PC-9 (cell line): ENCODE results near the gene OR13C2. TPM values are rescaled to one million over a fixed set of nuclear protein-coding genes. Genes with fewer than 3 reads are reported as not detected.
"Not testable (repeated sequence)": the region's sequence is repeated elsewhere in the genome, so short reads cannot be mapped to it uniquely, and the experiment has no call there.

Experiments
- Bru-seq: library from RNA; stranded (reverse); fragments of 400-500 nt; gene quantifications from one replicate; lab custom pipeline; 2021; lab: Mats Ljungman, UMichigan
- BruChase-seq, 2 experiments: library from RNA; stranded (reverse); fragments of 400-500 nt; gene quantifications; one replicate each; lab custom pipeline; 2021; lab: Mats Ljungman, UMichigan
- BruUV-seq: library from RNA; stranded (reverse); fragments of 400-500 nt; replicated peaks from 2 replicates; lab custom pipeline; 2021; lab: Mats Ljungman, UMichigan
- CTCF ChIA-PET: fragments of 300-600 bp; sonication (Branson Sonifier 250); formaldehyde crosslinking; loops from one replicate; lab custom pipeline; 2022; ENCODE audit warnings: antibody characterized with exemption; lab: Charles Lee
- POLR2A ChIA-PET: fragments of 300-600 bp; sonication (Branson Sonifier 250); formaldehyde crosslinking; loops from one replicate; lab custom pipeline; 2022; ENCODE audit warnings: antibody characterized with exemption; ENCODE audit not compliant: unreplicated experiment; lab: Charles Lee
- DNase-seq, 2 experiments: peaks; one replicate each; pipeline versions ENCODE4 v3.0.0 to v3.0.0-alpha.2; 2015 to 2022; ENCODE audit warnings: mixed read lengths in 1 of 2
- H2AFZ ChIP-seq: fragments of 200-600 bp; sonication (generic); 2 replicates; pipeline ENCODE4 v1.8.1; 2017; ENCODE audit warnings: antibody characterized with exemption
- H3F3A ChIP-seq: fragments of 200-600 bp; sonication (generic); 2 replicates; pipeline ENCODE4 v1.8.1; 2017; ENCODE audit warnings: antibody characterized with exemption, mild to moderate bottlenecking, low read depth; ENCODE audit not compliant: insufficient read depth
- H3K27ac ChIP-seq: fragments of 200-600 bp; sonication (generic); 2 replicates; pipeline ENCODE4 v1.6.1; 2016; ENCODE audit warnings: mixed run types
- H3K27me3 ChIP-seq: fragments of 200-600 bp; sonication (generic); 2 replicates; pipeline ENCODE4 v1.6.1; 2016; ENCODE audit warnings: low read depth, mixed run types; ENCODE audit not compliant: insufficient read depth
- H3K36me3 ChIP-seq: fragments of 200-600 bp; sonication (generic); 2 replicates; pipeline ENCODE4 v1.6.1; 2016; ENCODE audit warnings: low read depth, mixed run types
- H3K4me1 ChIP-seq: fragments of 200-600 bp; sonication (generic); replicated peaks from 2 replicates; pipeline ENCODE4 v1.6.1; 2016; ENCODE audit warnings: mixed run types; ENCODE audit not compliant: insufficient read depth
- H3K4me2 ChIP-seq: fragments of 200-600 bp; sonication (generic); 2 replicates; pipeline ENCODE4 v1.6.1; 2017; ENCODE audit warnings: mixed run types
- H3K4me3 ChIP-seq: fragments of 200-600 bp; sonication (generic); 2 replicates; pipeline ENCODE4 v1.6.1; 2016; ENCODE audit warnings: mixed run types
- H3K79me2 ChIP-seq: fragments of 200-600 bp; sonication (generic); 2 replicates; pipeline ENCODE4 v1.6.1; 2017; ENCODE audit warnings: low read depth, mixed run types
- H3K9me2 ChIP-seq: fragments of 200-600 bp; sonication (generic); 2 replicates; pipeline ENCODE4 v1.8.1; 2017; ENCODE audit warnings: mild to moderate bottlenecking; ENCODE audit not compliant: insufficient read depth
- H3K9me3 ChIP-seq: fragments of 200-600 bp; sonication (generic); 2 replicates; pipeline ENCODE4 v1.8.1; 2016; ENCODE audit warnings: low read depth; ENCODE audit not compliant: insufficient read depth
- H4K20me1 ChIP-seq: fragments of 200-600 bp; sonication (generic); 2 replicates; pipeline ENCODE4 v1.8.1; 2017; ENCODE audit not compliant: insufficient read depth
- CTCF ChIP-seq: fragments of 200-600 bp; sonication (generic); conservative IDR thresholded peaks from 2 replicates; pipeline ENCODE4 v1.6.1; 2017; ENCODE audit warnings: mixed run types, antibody characterized with exemption, mild to moderate bottlenecking, moderate library complexity
- EZH2 ChIP-seq: fragments of 200-600 bp; sonication (generic); IDR thresholded peaks from 2 replicates; pipeline ENCODE4 v1.8.0; 2017; ENCODE audit warnings: antibody characterized with exemption, low read depth
- intact Hi-C: fragments of 100-400 bp; cut with micrococcal nuclease; formaldehyde crosslinking; loops from one replicate; pipeline ENCODE4 v1.10.0; 2022; ENCODE audit not compliant: unreplicated experiment
- long read RNA-seq: library from polyadenylated mRNA; stranded (forward); transcript quantifications from one replicate; pipeline ENCODE4 v2.0.0, GENCODE V29; 2022
- total RNA-seq: library from RNA; stranded (reverse); gene quantifications from 2 replicates; pipeline ENCODE4 v1.2.3, GENCODE V29; 2021

Gene OR13C2
- total RNA-seq (not detected in 2 replicates), Bru-seq, nascent RNA (not detected), BruChase-seq, experiment 1, labeled RNA remaining after a 2-hour chase (not detected), BruChase-seq, experiment 2, labeled RNA remaining after a 6-hour chase (not detected)
- long read RNA-seq: 0 reads

DNA sequence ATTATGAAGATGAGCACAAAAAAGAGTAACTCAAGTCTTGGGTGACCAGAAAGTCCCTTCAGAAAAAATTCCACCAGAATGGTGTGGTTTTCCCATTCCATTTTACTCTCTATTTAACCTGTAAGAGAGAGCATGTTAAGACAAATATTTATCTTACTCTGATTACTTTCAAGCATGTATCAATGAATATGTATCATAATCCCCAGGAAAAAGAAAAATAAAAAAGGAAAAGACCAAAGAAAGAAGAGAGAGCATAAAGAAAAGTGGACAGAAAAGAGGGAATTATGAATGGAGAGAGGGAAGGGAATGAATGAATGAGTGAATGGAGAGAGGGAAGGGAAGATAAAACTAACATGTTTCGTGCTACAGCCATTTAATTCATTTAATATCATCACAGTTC lies at the start of gene OR13C2:
OR13C2 (minus strand) TSS at position 101 of the 400 bp plus-strand sequence; CDS start at position 101, 0 bp downstream.
- H3K4me1 ChIP-seq, H3K4me2 ChIP-seq, H3F3A ChIP-seq, H3K36me3 ChIP-seq, H3K9me2 ChIP-seq, POLR2A ChIA-PET, H4K20me1 ChIP-seq, CTCF ChIA-PET, BruUV-seq, H3K9me3 ChIP-seq, H3K27ac ChIP-seq, DNase-seq, H3K27me3 ChIP-seq, H3K4me3 ChIP-seq, H2AFZ ChIP-seq, intact Hi-C loops, H3K79me2 ChIP-seq: not testable (repeated sequence)

DNA sequence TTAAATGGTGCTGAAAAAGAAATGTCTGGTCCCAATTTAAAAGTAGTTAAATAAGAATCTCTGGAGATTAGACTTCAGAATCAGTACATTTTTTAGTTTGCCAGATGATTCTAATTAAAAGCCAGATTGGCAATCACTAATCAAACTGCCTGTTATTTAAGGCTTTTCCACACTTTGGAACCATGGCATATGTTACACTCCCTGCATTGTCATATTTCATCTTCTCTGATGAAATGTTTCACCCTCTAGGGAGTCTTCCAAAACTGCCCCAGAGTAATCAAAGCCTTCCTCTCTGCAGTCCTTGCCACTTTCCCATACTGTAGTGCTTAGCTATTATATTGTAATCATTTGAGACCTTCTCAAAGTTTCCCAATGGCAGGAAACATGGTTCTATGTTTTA lies 30.0 kb upstream of the OR13C2 start:
- Histone ChIP-seq H3F3A (no peaks in the 10 kb centered on the region), H2AFZ (no peak overlapping the region), H3K9me2 (no peaks in the 10 kb centered on the region), H3K36me3 (no peaks in the 10 kb centered on the region), H4K20me1 (no peaks in the 10 kb centered on the region), H3K27me3 (no peaks in the 10 kb centered on the region), H3K9me3 (no peaks in the 10 kb centered on the region), H3K27ac (no peak overlapping the region), H3K4me1 (no peaks in the 10 kb centered on the region), H3K4me3 (no peak overlapping the region), H3K79me2 (no peaks in the 10 kb centered on the region), H3K4me2 (no peak overlapping the region)
- intact Hi-C loops: no loop called here
- BruUV-seq: no TSS peak
- TF ChIP-seq CTCF (no peak), EZH2 (no peak)
- no peak for DNase-seq
- CTCF ChIA-PET: no interaction called here
- POLR2A ChIA-PET: no interaction called here

- Histone ChIP-seq H3K4me2 (no peak overlapping the region), H3K9me2 (no peaks in the 10 kb centered on the region), H3K36me3 (no peaks in the 10 kb centered on the region), H4K20me1 (no peaks in the 10 kb centered on the region), H3K79me2 (no peaks in the 10 kb centered on the region), H3K4me1 (no peaks in the 10 kb centered on the region), H2AFZ (no peak overlapping the region), H3K27me3 (no peaks in the 10 kb centered on the region), H3K9me3 (no peaks in the 10 kb centered on the region), H3K4me3 (no peak overlapping the region), H3F3A (no peaks in the 10 kb centered on the region), H3K27ac (no peak overlapping the region)
- intact Hi-C loops: no loop called here
- ChIA-PET POLR2A (no interaction called here), CTCF (no interaction called here)
- TF ChIP-seq EZH2 (no peak), CTCF (no peak)
- no peak for DNase-seq
- BruUV-seq: no TSS peak
These were observed 28.6 kb upstream of the OR13C2 start for GRCh38 chr9:104633976-104634520.

- H3K79me2 ChIP-seq, DNase-seq, H3K36me3 ChIP-seq, BruUV-seq, POLR2A ChIA-PET, H3K4me2 ChIP-seq, H2AFZ ChIP-seq, CTCF ChIA-PET, H4K20me1 ChIP-seq, H3K27ac ChIP-seq, H3K9me3 ChIP-seq, intact Hi-C loops, H3K4me1 ChIP-seq, H3K9me2 ChIP-seq, H3K27me3 ChIP-seq, H3F3A ChIP-seq, H3K4me3 ChIP-seq: not testable (repeated sequence)
These were observed 20.5 kb upstream of the OR13C2 start for GRCh38 chr9:104625964-104626363.
